SU-DHL-6 (cell line): ENCODE measurements around the gene GNG8.

ENCODE experiments used
- CTCF ChIP-seq: fragments of 200-600 bp; sonication (generic); IDR thresholded peaks from one replicate; pipeline ENCODE4 v1.5.1; 2017; ENCODE audit warnings: antibody characterized with exemption, mild to moderate bottlenecking, low read length, moderate library complexity; ENCODE audit not compliant: insufficient read depth, poor library complexity, severe bottlenecking
- EZH2phosphoT487 ChIP-seq: fragments of 200-600 bp; sonication (generic), shearing (Covaris generic); conservative IDR thresholded peaks from 2 replicates; pipeline ENCODE4 v1.6.1; 2018; ENCODE audit warnings: mild to moderate bottlenecking, antibody characterized with exemption, low read length, moderate library complexity, mixed read lengths

GRCh38 chr19:46623915-46624502, 12.0 kb downstream of the GNG8 start:
- no peak for TF ChIP-seq EZH2phosphoT487
- no peak for TF ChIP-seq CTCF
